B cell (primary cell): ENCODE data around the gene GRIP1. TPM values are rescaled to one million over a fixed set of nuclear protein-coding genes. Genes with fewer than 3 reads are reported as not detected.

ENCODE experiments used
- ATAC-seq: fragments of 200-7000 bp; cut with Tn5 transposase; one replicate; pipeline ENCODE4 v1.10.0; 2021; ENCODE audit warnings: low read depth, mild to moderate bottlenecking, moderate number of reproducible peaks, moderate library complexity
- CTCF ChIA-PET: fragments of 350-600 bp; sonication (Branson Sonifier 250); formaldehyde crosslinking; loops from one replicate; lab custom pipeline; 2021; ENCODE audit warnings: antibody characterized with exemption, inconsistent platforms; lab: Charles Lee
- POLR2A ChIA-PET: fragments of 350-600 bp; sonication (Branson Sonifier 250); formaldehyde crosslinking; loops from one replicate; lab custom pipeline; 2021; ENCODE audit warnings: antibody characterized with exemption; lab: Charles Lee
- DNase-seq: peaks from one replicate; pipeline ENCODE4 v3.0.0; 2013
- H2AFZ ChIP-seq: 2 replicates; pipeline ENCODE4 v1.6.1; 2012; ENCODE audit warnings: mild to moderate bottlenecking, low read depth, low read length; ENCODE audit not compliant: insufficient read depth, poor library complexity, severe bottlenecking
- H3K27ac ChIP-seq, 2 donors: 1 replicate in 1 of 2; 2 replicates in 1 of 2; pipeline ENCODE4 v1.5.1; 2012 to 2013; ENCODE audit warnings: low read length in 2 of 2, mild to moderate bottlenecking in 2 of 2, moderate library complexity in 1 of 2
- H3K27me3 ChIP-seq, 4 experiments: fragments of 200-600 bp in 1 of 4; sonication (generic) in 1 of 4; replicated peaks in 1 of 4; 1 replicate in 2 of 4; 2 replicates in 2 of 4; pipeline versions ENCODE4 v1.6.1 to v1.7.0; 2013 to 2016; ENCODE audit warnings: low read length in 3 of 4, mild to moderate bottlenecking in 2 of 4, mixed read lengths in 1 of 4, moderate library complexity in 1 of 4; ENCODE audit not compliant: insufficient read depth in 4 of 4, control insufficient read depth in 3 of 4; ENCODE audit errors: control extremely low read depth in 1 of 4
- H3K36me3 ChIP-seq, 2 experiments: replicated peaks in 1 of 2; 1 replicate in 1 of 2; 2 replicates in 1 of 2; pipeline versions ENCODE4 v1.6.1 to v1.7.1; 2013; ENCODE audit warnings: low read length in 1 of 2; ENCODE audit not compliant: insufficient read depth in 2 of 2, control insufficient read depth in 1 of 2; ENCODE audit errors: control extremely low read depth in 1 of 2, extremely low read depth in 1 of 2
- H3K4me1 ChIP-seq, 2 donors: fragments of 200-600 bp in 1 of 2; sonication (generic) in 1 of 2; 1 replicate in 1 of 2; 2 replicates in 1 of 2; pipeline versions ENCODE4 v1.5.1 to v1.6.1; 2013 to 2017; ENCODE audit warnings: low read length in 2 of 2; ENCODE audit not compliant: control insufficient read depth in 2 of 2, insufficient read depth in 2 of 2
- H3K4me2 ChIP-seq: replicated peaks from 2 replicates; pipeline ENCODE3; 2012; ENCODE audit warnings: mild to moderate bottlenecking, low read depth, low read length; ENCODE audit not compliant: poor library complexity, severe bottlenecking
- H3K4me3 ChIP-seq, 5 experiments: fragments of 200-600 bp in 1 of 5; sonication (generic) in 1 of 5; 1 replicate in 3 of 5; 2 replicates in 2 of 5; pipeline versions ENCODE4 v1.5.1 to v1.7.0; 2011 to 2016; ENCODE audit warnings: low read length in 4 of 5, mild to moderate bottlenecking in 4 of 5, low read depth in 2 of 5, control low read depth in 1 of 5, moderate library complexity in 1 of 5; ENCODE audit not compliant: insufficient read depth in 1 of 5; ENCODE audit errors: control extremely low read depth in 1 of 5, extremely low read depth in 1 of 5
- H3K79me2 ChIP-seq: fragments of 200-600 bp; sonication (generic); one replicate; pipeline ENCODE4 v1.6.0; 2016; ENCODE audit warnings: low read length; ENCODE audit not compliant: control insufficient read depth, insufficient read depth
- H3K9ac ChIP-seq: fragments of 200-600 bp; sonication (generic); 2 replicates; pipeline ENCODE4 v1.6.1; 2017; ENCODE audit warnings: mild to moderate bottlenecking, low read length, moderate library complexity
- H3K9me3 ChIP-seq, 3 donors: one replicate each; pipeline versions ENCODE4 v1.6.1 to v1.7.1; 2013; ENCODE audit warnings: low read length in 2 of 3; ENCODE audit not compliant: control insufficient read depth in 2 of 3, insufficient read depth in 1 of 3; ENCODE audit errors: control extremely low read depth in 1 of 3
- H4K20me1 ChIP-seq: 2 replicates; pipeline ENCODE4 v1.6.0; 2012; ENCODE audit warnings: mild to moderate bottlenecking, low read length; ENCODE audit not compliant: insufficient read depth, control insufficient read depth, poor library complexity, severe bottlenecking
- H3K27ac Mint-ChIP-seq: one replicate; pipeline ENCODE4 v1.8.0; 2021; ENCODE audit warnings: mixed read lengths
- H3K27me3 Mint-ChIP-seq: one replicate; pipeline ENCODE4 v1.8.0; 2021; ENCODE audit warnings: mixed read lengths
- H3K4me1 Mint-ChIP-seq: one replicate; pipeline ENCODE4 v1.8.0; 2021; ENCODE audit warnings: mixed read lengths
- H3K4me3 Mint-ChIP-seq: one replicate; pipeline ENCODE4 v1.8.0; 2021; ENCODE audit warnings: mixed read lengths
- H3K9me3 Mint-ChIP-seq: one replicate; pipeline ENCODE4 v1.8.0; 2022; ENCODE audit warnings: mixed read lengths; ENCODE audit not compliant: insufficient read depth
- CTCF ChIP-seq: fragments of 200-600 bp; IDR thresholded peaks from one replicate; pipeline ENCODE4 v1.8.0; 2022; ENCODE audit warnings: antibody characterized with exemption, mild to moderate bottlenecking
- EZH2 ChIP-seq: IDR thresholded peaks from 2 replicates; pipeline ENCODE4 v1.6.1; 2012; ENCODE audit warnings: borderline replicate concordance, low read depth, mild to moderate bottlenecking, moderate library complexity, low read length; ENCODE audit not compliant: insufficient read depth, poor library complexity, severe bottlenecking
- WGBS: methylation state at CpG from one replicate; pipeline ENCODE4 v1.1.5; 2013; ENCODE audit warnings: missing lambda C conversion rate; ENCODE audit not compliant: insufficient coverage; 5-methylcytosine and 5-hydroxymethylcytosine counted together
- intact Hi-C: fragments of 100-400 bp; cut with micrococcal nuclease; formaldehyde crosslinking; loops from one replicate; pipeline ENCODE4 v1.10.0; 2022
- polyA plus RNA-seq: library from polyadenylated mRNA; depleted of rRNA; stranded (reverse); fragments of >200 nt; gene quantifications from 2 replicates; pipeline ENCODE4 v1.2.3, GENCODE V29; 2012
- total RNA-seq, 2 donors: library from RNA; stranded (reverse); fragments of 120-200 nt in 1 of 2; gene quantifications; 1 replicate in 1 of 2; 2 replicates in 1 of 2; pipeline versions ENCODE4 v1.2.3 to v1.2.4, GENCODE V29; 2013 to 2022

Gene GRIP1
- total and polyA plus RNA-seq, 2 donors (not counting 1 experiment from before 2014, with no cell fraction given), result 0.22 TPM; not detected in 1

- CTCF ChIA-PET, result no interaction called here
- H3K4me2 ChIP-seq, result no peak overlapping the region
- no peaks in the 10 kb centered on the region for H3K4me1 ChIP-seq
- TF ChIP-seq EZH2, result no peak
- TF ChIP-seq CTCF, result no peak
- Mint-ChIP-seq H3K9me3 (no peaks in the 10 kb centered on the region), H3K4me1 (no peaks in the 10 kb centered on the region), H3K4me3 (no peak overlapping the region), H3K27ac (no peak overlapping the region), H3K27me3 (no peaks in the 10 kb centered on the region)
- no peaks in the 10 kb centered on the region for H3K36me3 ChIP-seq
- no peaks in the 10 kb centered on the region for H4K20me1 ChIP-seq
- POLR2A ChIA-PET, result no interaction called here
- no peaks in the 10 kb centered on the region for H3K27me3 ChIP-seq
- ATAC-seq (no peak), DNase-seq (no peak)
- intact Hi-C loops, result no loop called here
- no peaks in the 10 kb centered on the region for H3K79me2 ChIP-seq
- H2AFZ ChIP-seq, result no peak overlapping the region
- H3K27ac ChIP-seq, result no peak overlapping the region
- H3K9me3 ChIP-seq, result no peaks in the 10 kb centered on the region
- no peak overlapping the region for H3K4me3 ChIP-seq
- H3K9ac ChIP-seq, result no peak overlapping the region
Observed at GRCh38 chr12:66359300-66359699, 319.6 kb downstream of the GRIP1 start.

GRCh38 chr12:66354291-66354690 lies 324.6 kb downstream of the GRIP1 start:
- Mint-ChIP-seq H3K4me3 (no peak overlapping the region), H3K4me1 (no peaks in the 10 kb centered on the region), H3K9me3 (no peaks in the 10 kb centered on the region), H3K27ac (no peak overlapping the region), H3K27me3 (no peaks in the 10 kb centered on the region)
- no peak overlapping the region for H2AFZ ChIP-seq
- no peaks in the 10 kb centered on the region for H4K20me1 ChIP-seq
- ATAC-seq, result no peak
- intact Hi-C loops, result loop anchor here (5.0 kb wide), 1 partner anchor 358 kb away; no protein-coding TSS in a partner anchor
- ChIA-PET CTCF (interaction anchor here (1.0 to 6.8 kb wide), 2 partner anchors 10 to 341 kb away, joined by 3 to 109 read pairs; no protein-coding TSS in a partner anchor), POLR2A (no interaction called here)
- H3K4me2 ChIP-seq, result no peak overlapping the region
- no peaks in the 10 kb centered on the region for H3K4me1 ChIP-seq
- H3K9me3 ChIP-seq, result no peaks in the 10 kb centered on the region
- no peak for TF ChIP-seq CTCF
- no peak for TF ChIP-seq EZH2
- no peak overlapping the region for H3K9ac ChIP-seq
- WGBS, result no CpG with 5 or more reads among the region's 6 CpGs
- DNase-seq, result no peak
- H3K27ac ChIP-seq, result no peak overlapping the region
- no peaks in the 10 kb centered on the region for H3K27me3 ChIP-seq
- H3K4me3 ChIP-seq, result no peak overlapping the region
- no peaks in the 10 kb centered on the region for H3K36me3 ChIP-seq
- H3K79me2 ChIP-seq, result no peaks in the 10 kb centered on the region
